Stomach (tissue), 9 donors: ENCODE measurements around the gene PHRF1. TPM values are rescaled to one million over a fixed set of nuclear protein-coding genes. Genes with fewer than 3 reads are reported as not detected.

Experiments used
- DNase-seq, 2 donors: peaks; one replicate each; pipeline versions ENCODE4 v3.0.0 to v3.0.0-alpha.2; 2013 to 2019
- H3K27ac ChIP-seq, 5 donors: fragments of 200-600 bp in 4 of 5; sonication (generic) in 4 of 5; one replicate each; pipeline ENCODE4 v1.5.1; 2013 to 2019; ENCODE audit warnings: mild to moderate bottlenecking in 1 of 5, moderate library complexity in 1 of 5
- H3K27me3 ChIP-seq, 3 donors: fragments of 200-600 bp; sonication (generic); one replicate each; pipeline ENCODE4 v1.5.1; 2017 to 2019; ENCODE audit warnings: mixed run types in 1 of 3
- H3K36me3 ChIP-seq, 4 donors: fragments of 200-600 bp; sonication (generic); 1 replicate in 3 of 4; 2 replicates in 1 of 4; pipeline ENCODE4 v1.5.1; 2016 to 2019
- H3K4me1 ChIP-seq, 4 donors: fragments of 200-600 bp; sonication (generic); one replicate each; pipeline ENCODE4 v1.5.1; 2016 to 2019
- H3K4me3 ChIP-seq, 4 donors: fragments of 200-600 bp; sonication (generic) in 3 of 4; one replicate each; pipeline ENCODE4 v1.5.1; 2016 to 2019; ENCODE audit warnings: mild to moderate bottlenecking in 1 of 4
- H3K9me3 ChIP-seq, 4 donors: fragments of 200-600 bp; sonication (generic); one replicate each; pipeline ENCODE4 v1.5.1; 2016 to 2019
- EP300 ChIP-seq: sonication (generic); formaldehyde crosslinking; IDR thresholded peaks from one replicate; pipeline ENCODE4 v1.6.1; 2017; ENCODE audit warnings: antibody characterized with exemption
- POLR2A ChIP-seq, 4 donors: fragments of 450-650 bp; IDR thresholded peaks; one replicate each; pipeline ENCODE4 v1.6.1; 2016; ENCODE audit warnings: antibody characterized with exemption in 4 of 4, control low read depth in 2 of 4, mild to moderate bottlenecking in 1 of 4, moderate library complexity in 1 of 4
- POLR2AphosphoS5 ChIP-seq, 3 donors: sonication (generic); formaldehyde crosslinking; IDR thresholded peaks; one replicate each; pipeline ENCODE4 v1.6.1; 2016; ENCODE audit warnings: antibody characterized with exemption in 3 of 3
- WGBS, 5 donors: extraction: QIAGEN DNeasy Blood & Tissue Kit in 3 of 5; methylation state at CpG; one replicate each; pipeline versions ENCODE4 v1.1.5 to v1.1.7; 2013 to 2018; 5-methylcytosine and 5-hydroxymethylcytosine counted together
- intact Hi-C: fragments of 100-400 bp; cut with DNase I; formaldehyde crosslinking; loops from one replicate; pipeline ENCODE4 v1.15.1; 2023; ENCODE audit warnings: low total_unique reads
- polyA plus RNA-seq, 3 donors: library from polyadenylated mRNA; stranded (reverse); fragments of 200-250 nt; gene quantifications; one replicate each; pipeline ENCODE4 v1.2.3, GENCODE V29; 2013
- total RNA-seq, 5 donors: library from RNA; depleted of rRNA; stranded (reverse); fragments of >200 nt; gene quantifications; one replicate each; pipeline versions ENCODE4 v1.1.0 to v1.2.3, GENCODE V29; 2014 to 2016
- TF ChIP-seq, protein P1 (sequence below), 7 experiments: fragments of 450-650 bp in 4 of 7; fragments of 200-600 bp in 3 of 7; sonication (generic) in 3 of 7; IDR thresholded peaks; one replicate each; pipeline ENCODE4 v1.5.1; 2016 to 2019; ENCODE audit warnings: antibody characterized with exemption in 7 of 7, control low read depth in 2 of 7, mild to moderate bottlenecking in 1 of 7
- donor health status: healthy with polysubstance abuse.
- donor health status: Bipolar disorder and iron deficiency.
- donor health status: healthy.

PHRF1 gene
- total and polyA plus RNA-seq, 8 donors, result 7.9 to 60.8 (median 19.5) TPM

DNA sequence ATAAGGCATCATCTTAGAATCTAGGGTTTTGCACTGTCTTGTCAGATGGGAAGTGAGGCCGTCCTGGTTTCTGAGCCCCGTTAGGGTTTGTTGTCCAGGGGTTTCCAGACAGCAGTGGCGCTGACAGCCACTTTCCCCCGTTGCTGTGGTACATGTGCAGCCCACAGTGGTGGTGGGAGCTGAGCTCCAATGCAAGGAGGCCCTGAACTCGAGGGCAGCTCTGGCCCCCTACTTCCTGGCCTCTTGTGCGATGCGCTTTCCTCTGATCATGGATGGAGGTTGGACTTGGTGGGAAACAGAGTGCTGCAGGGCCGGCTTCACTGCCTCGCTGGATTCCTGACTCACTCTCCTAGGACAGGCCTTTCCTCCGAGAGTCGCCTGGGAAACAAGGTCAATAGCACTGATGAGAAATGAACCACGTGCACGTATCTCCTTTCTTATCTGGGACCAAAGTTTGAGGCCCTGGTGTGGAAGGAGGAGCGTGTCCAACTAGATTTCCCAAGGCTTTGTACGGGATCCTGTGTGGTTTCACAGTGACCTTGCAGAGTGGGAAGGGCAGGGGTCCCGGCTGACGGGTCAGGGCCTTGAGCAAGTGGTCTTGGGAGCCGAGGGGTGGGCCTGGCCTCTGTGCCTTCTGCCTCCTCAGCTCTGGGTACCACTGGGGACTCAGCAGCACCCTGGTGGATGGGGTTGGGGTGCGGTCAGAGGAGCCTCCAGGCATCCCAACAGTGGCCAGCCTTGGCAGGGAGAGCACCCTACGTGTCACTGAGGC lies 3.7 kb downstream of the PHRF1 start:
- intact Hi-C loops, result no loop called here
- peak in 1 of 2 donors; percentile 61 for DNase-seq

DNA sequence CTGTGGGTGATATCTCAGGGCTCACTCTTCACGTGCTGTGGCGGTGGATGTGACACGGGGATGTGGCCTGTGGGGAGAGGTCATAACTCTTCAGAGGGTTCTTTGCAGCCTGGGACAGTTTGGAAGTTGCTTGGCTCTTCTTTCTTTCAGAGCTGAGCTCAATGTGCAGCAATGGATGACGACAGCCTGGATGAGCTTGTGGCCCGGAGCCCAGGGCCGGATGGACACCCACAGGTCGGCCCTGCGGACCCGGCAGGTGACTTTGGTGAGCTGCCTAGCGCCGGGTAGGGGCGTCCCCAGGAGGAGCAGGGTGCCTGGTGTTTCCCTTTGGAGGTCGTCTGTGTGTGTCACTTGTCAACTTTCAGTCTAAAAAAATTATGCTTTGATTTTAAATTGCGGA lies 5.1 kb downstream of the PHRF1 start:
- no peak overlapping the region for H3K27ac ChIP-seq
- intact Hi-C loops, result no loop called here
- H3K36me3 ChIP-seq, result peaks cover 31 to 49% (median 45%) of the 10 kb centered on the region in 4 donors
- H3K4me3 ChIP-seq, result no peak overlapping the region
- peaks cover 32 to 64% (median 52%) of the 10 kb centered on the region in 4 donors for H3K4me1 ChIP-seq
- no peaks in the 10 kb centered on the region for H3K27me3 ChIP-seq
- TF ChIP-seq EP300 (no peak), POLR2A (IDR thresholded peaks at IDR 0.05) (no peak), POLR2AphosphoS5 (IDR thresholded peaks at IDR 0.05) (no peak)
- TF ChIP-seq, protein P1, sequence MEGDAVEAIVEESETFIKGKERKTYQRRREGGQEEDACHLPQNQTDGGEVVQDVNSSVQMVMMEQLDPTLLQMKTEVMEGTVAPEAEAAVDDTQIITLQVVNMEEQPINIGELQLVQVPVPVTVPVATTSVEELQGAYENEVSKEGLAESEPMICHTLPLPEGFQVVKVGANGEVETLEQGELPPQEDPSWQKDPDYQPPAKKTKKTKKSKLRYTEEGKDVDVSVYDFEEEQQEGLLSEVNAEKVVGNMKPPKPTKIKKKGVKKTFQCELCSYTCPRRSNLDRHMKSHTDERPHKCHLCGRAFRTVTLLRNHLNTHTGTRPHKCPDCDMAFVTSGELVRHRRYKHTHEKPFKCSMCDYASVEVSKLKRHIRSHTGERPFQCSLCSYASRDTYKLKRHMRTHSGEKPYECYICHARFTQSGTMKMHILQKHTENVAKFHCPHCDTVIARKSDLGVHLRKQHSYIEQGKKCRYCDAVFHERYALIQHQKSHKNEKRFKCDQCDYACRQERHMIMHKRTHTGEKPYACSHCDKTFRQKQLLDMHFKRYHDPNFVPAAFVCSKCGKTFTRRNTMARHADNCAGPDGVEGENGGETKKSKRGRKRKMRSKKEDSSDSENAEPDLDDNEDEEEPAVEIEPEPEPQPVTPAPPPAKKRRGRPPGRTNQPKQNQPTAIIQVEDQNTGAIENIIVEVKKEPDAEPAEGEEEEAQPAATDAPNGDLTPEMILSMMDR (IDR thresholded peaks at IDR 0.05), result no peak
- 75 to 80% (median 80%) methylated on average over 14 of the region's 14 CpGs for WGBS, 5 donors
- no peaks in the 10 kb centered on the region for H3K9me3 ChIP-seq
- no peak for DNase-seq

More for the DNA sequence above, 3.7 kb downstream of the PHRF1 start:
- Histone ChIP-seq H3K4me1 (peaks cover 37 to 67% (median 52%) of the 10 kb centered on the region in 4 donors), H3K27ac (no peak overlapping the region), H3K4me3 (peak overlapping the region in 1 of 4 donors; percentile 98), H3K27me3 (peaks cover 0 to 4% (median 0%) of the 10 kb centered on the region in 3 donors), H3K9me3 (no peaks in the 10 kb centered on the region), H3K36me3 (peaks cover 29 to 38% (median 37%) of the 10 kb centered on the region in 4 donors)
- WGBS, 5 donors, result 47 to 68% (median 61%) methylated on average over 16 to 20 of the region's 20 CpGs
- TF ChIP-seq, protein P1 (IDR thresholded peaks at IDR 0.05), result no peak
- no peak for TF ChIP-seq POLR2A (IDR thresholded peaks at IDR 0.05)
- TF ChIP-seq POLR2AphosphoS5 (IDR thresholded peaks at IDR 0.05), result no peak
- no peak for TF ChIP-seq EP300

GRCh38 chr11:581752-582151 lies 5.5 kb downstream of the PHRF1 start:
- WGBS, 5 donors, result 74 to 86% (median 84%) methylated on average over 17 of the region's 17 CpGs
- no peaks in the 10 kb centered on the region for H3K9me3 ChIP-seq
- TF ChIP-seq, protein P1 (IDR thresholded peaks at IDR 0.05), result no peak
- TF ChIP-seq POLR2AphosphoS5 (IDR thresholded peaks at IDR 0.05) (no peak), POLR2A (IDR thresholded peaks at IDR 0.05) (no peak), EP300 (no peak)
- H3K27ac ChIP-seq, result no peak overlapping the region
- H3K4me3 ChIP-seq, result no peak overlapping the region
- H3K4me1 ChIP-seq, result peaks cover 32 to 64% (median 54%) of the 10 kb centered on the region in 4 donors
- intact Hi-C loops, result no loop called here
- no peak for DNase-seq
- H3K36me3 ChIP-seq, result peaks cover 35 to 53% (median 49%) of the 10 kb centered on the region in 4 donors
- no peaks in the 10 kb centered on the region for H3K27me3 ChIP-seq

GRCh38 chr11:584287-584686 lies 8.0 kb downstream of the PHRF1 start:
- Histone ChIP-seq H3K4me3 (no peak overlapping the region), H3K36me3 (peaks cover 56 to 78% (median 75%) of the 10 kb centered on the region in 4 donors), H3K27me3 (no peaks in the 10 kb centered on the region), H3K4me1 (peaks cover 10 to 54% (median 30%) of the 10 kb centered on the region in 4 donors), H3K27ac (no peak overlapping the region), H3K9me3 (no peaks in the 10 kb centered on the region)
- no peak for DNase-seq
- intact Hi-C loops, result no loop called here
- 95 to 98% (median 96%) methylated on average over 10 of the region's 10 CpGs for WGBS, 5 donors
- TF ChIP-seq, protein P1 (IDR thresholded peaks at IDR 0.05), result no peak
- TF ChIP-seq EP300 (no peak), POLR2A (IDR thresholded peaks at IDR 0.05) (no peak)
